ENCODE data around the gene PPIG.

DNA sequence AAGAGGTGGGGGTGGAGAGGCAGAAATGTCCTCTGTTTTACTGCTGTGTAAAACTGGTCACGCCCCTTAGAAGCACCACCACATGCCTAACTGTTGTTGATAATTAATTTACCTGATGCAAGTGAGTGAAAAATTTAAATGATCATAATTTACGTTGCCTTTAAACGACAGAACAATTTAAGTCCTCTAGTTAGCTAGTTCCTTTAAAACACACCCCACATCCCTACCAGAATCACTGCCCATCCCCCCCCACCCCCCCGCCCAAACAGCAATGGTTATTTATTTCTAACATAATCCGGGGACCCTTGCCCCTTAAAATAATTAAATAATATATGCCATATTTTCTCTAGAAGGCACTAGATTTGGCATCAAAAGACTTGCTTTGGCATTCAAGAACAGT is 633 bp upstream of the PPIG start:
- TF ChIP-seq POLR2A (IDR thresholded peaks at IDR 0.05), result no peak
- TF ChIP-seq, protein P1, sequence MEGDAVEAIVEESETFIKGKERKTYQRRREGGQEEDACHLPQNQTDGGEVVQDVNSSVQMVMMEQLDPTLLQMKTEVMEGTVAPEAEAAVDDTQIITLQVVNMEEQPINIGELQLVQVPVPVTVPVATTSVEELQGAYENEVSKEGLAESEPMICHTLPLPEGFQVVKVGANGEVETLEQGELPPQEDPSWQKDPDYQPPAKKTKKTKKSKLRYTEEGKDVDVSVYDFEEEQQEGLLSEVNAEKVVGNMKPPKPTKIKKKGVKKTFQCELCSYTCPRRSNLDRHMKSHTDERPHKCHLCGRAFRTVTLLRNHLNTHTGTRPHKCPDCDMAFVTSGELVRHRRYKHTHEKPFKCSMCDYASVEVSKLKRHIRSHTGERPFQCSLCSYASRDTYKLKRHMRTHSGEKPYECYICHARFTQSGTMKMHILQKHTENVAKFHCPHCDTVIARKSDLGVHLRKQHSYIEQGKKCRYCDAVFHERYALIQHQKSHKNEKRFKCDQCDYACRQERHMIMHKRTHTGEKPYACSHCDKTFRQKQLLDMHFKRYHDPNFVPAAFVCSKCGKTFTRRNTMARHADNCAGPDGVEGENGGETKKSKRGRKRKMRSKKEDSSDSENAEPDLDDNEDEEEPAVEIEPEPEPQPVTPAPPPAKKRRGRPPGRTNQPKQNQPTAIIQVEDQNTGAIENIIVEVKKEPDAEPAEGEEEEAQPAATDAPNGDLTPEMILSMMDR (IDR thresholded peaks at IDR 0.05), result no peak

Measured in gastroesophageal sphincter (tissue), 3 donors.